AML-193 (cell line): ENCODE results near the gene HSP90AB1.

Source experiments
- DNase-seq, 2 experiments: peaks; one replicate each; lab custom pipeline; 2025; lab: John Stamatoyannopoulos, UW

HSP90AB1 gene

DNA sequence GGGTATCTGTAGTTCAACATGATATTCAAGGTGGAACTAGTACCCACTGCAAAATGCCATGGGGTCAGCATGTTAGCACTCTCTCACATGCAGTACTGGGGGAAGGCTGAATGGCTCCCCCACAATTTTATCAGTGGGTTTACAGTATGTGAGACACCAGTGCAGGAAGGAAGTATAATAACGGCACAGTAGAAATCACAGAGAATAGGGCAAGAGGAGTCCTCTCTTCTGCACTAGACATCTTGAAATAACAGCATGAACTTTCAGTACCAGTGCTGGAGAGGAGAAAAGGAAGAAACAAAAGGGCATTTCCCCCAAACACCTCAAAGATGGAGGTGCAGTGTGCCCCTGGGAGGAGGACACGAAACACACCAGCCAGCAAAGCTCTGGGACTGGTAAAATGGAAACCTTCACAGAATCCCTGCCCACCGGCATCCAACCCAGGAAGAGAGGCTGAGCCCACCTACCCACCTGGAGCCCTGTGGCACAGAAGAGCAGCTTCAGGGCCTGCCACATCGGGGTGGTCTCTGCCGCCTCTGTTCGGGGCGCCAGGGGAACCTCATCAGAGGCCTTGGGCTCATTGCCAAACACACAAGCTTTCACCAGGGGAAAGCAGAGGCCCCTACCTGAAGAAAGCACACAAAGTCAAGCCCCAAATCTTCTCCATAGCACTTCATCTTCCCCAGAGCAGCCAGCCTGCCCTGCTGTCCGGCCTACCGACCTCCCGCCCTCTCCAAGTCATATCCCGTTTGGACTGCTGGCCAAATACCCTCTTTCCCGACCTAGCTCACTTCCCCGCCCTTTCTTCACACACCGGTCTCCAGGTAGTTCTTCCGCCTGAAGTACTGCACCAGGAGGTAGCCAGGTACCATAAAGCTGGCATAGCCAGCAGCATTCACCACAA, 9.2 kb downstream of the HSP90AB1 start:
- no peak for DNase-seq

DNA sequence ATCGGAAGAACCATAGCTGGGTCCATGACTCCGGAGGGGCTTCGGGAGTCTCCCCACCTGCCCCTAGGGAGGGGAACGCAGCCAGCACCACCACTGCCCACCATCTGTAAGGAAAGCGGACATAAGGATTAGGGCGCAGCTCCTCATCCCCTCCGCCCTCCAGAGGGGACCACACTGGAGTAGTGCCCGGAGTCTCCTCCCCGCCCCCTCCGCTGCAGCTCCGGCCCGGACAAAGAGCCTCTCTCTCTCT, 9.8 kb downstream of the HSP90AB1 start:
- no peak for DNase-seq

- DNase-seq, result peak; percentile 80 to 84
These were observed 10.3 kb downstream of the HSP90AB1 start, which contains the start of gene SLC35B2 for GRCh38 chr6:44257025-44257752. SLC35B2 (minus strand) TSS chr6:44257528; CDS start chr6:44257410, 118 bp downstream.

- DNase-seq, result no peak
These were observed 10.9 kb downstream of the HSP90AB1 start for GRCh38 chr6:44257753-44258324.

- DNase-seq, result no peak
These were observed 11.5 kb downstream of the HSP90AB1 start for GRCh38 chr6:44258325-44258863.

DNA sequence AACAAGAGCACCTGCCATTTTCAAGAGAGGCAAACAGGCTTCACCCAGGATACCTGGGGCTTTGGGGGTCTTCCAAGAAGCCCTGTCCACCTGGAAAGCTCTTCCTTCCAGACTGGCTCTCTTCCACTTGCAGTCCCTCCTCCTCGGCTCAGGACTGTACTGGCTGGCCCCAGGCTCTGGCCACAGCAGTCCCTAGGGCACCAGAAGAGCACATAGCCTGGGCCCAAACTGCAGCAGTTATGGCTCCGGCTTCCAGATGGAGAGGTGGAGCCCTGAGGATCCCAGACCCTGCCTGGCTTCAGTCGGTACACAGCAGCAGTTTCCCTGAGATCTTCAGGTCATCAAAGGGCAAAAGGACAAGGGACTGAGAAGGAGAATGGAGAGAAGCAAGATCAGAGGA, 12.0 kb downstream of the HSP90AB1 start:
- no peak for DNase-seq

GRCh38 chr6:44260011-44260410, 13.1 kb downstream of the HSP90AB1 start:
- no peak for DNase-seq

DNA sequence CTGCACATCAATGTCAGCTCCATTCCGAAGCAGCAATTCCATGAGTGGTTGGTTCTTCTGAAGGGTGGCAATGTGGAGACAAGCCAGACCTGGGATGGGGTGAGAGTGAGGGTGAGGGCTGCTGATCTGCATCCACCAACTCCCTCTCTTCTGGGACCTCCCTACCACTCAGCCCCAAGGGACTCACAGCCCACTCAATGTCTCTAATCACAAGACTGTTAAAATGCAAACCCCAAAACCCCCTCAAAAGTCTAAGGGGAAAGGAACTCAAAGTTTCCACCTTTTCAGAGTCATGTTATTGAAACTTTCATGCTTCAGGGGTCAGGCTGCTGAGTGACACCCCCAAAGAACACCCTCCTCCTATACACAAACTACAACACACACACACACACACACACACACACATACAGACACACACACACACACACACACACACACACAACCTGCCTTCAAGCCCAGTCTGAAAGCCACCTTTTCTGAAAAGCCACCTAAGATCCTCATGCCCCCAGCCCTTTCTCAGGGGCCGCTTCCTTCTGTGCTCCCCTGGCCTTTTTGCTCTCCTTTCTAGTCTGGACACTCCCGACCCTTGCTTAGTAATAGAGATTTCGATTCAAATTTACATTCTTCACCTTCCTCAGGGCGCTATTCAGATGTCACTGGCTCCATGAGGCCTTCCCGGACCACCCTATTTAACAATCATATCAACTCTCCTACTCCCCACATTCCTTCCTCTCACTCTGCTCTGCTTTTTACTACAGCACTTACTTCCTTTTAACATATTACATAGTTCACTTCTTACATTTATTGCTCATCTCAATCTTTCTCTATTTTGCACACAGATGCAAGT, 13.8 kb downstream of the HSP90AB1 start:
- no peak for DNase-seq

DNA sequence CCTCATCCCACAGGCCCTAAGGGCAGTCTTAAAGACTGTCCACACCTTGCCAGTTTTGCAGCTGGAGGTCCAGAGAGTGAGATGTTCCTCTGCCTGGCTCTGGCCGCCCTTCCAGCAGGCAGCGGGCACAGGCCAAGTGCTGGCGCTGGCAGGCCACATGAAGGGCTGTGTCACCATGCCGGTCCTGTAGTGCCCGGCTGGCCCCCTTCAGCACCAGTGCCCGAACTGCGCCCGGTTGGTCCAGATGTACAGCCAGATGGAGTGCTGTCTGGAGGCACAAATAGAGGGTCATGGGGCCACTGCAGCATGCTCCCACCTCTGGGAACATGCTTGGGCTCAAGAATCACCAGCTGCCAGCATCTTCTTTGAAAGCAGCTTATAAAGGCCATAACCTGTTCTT, 14.7 kb downstream of the HSP90AB1 start:
- no peak for DNase-seq

DNA sequence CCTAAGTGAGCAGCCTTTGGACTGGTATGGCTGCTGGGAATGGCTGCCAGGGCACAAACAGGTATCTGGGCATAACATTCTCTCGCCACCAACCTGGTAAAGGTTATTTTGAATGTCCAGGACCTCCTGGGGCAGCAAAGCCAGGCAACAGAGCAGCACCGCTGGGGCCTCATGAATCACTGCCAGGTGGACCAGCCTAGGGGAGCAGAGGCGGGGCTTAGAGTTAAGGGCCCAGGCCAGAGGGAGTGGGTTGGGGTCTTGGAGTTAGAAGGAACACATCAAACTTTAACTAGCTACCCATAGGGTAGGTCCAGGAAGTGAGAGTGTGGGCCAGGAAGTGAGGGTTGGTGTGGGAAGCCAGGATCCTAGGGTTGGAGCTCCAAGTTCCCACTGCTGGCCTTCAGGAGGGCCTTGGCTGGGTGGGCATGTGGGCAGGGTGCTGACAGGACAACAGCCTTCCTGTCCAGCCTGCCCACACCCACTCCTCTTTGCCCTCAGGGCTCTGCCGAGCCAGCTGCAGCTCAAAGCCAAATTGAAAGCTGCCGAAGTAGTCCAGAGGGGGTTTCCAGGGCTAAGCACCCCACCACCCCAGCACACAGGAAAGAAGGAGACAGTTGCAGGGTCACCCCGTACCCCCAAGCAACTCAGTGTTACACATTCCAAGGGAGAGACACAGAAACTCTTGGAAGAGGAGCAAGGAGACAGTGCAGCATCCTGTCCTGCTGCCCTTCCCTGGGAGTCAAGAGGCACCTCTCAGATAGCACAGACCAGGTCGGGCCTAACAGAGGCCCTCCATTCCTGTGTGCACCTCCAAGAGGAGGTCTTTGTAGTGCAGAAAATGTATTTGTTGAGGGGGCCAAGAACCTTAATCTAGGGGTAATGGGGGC, 15.8 kb downstream of the HSP90AB1 start:
- no peak for DNase-seq

- no peak for DNase-seq
These were observed 16.6 kb downstream of the HSP90AB1 start for GRCh38 chr6:44263354-44264100.

DNA sequence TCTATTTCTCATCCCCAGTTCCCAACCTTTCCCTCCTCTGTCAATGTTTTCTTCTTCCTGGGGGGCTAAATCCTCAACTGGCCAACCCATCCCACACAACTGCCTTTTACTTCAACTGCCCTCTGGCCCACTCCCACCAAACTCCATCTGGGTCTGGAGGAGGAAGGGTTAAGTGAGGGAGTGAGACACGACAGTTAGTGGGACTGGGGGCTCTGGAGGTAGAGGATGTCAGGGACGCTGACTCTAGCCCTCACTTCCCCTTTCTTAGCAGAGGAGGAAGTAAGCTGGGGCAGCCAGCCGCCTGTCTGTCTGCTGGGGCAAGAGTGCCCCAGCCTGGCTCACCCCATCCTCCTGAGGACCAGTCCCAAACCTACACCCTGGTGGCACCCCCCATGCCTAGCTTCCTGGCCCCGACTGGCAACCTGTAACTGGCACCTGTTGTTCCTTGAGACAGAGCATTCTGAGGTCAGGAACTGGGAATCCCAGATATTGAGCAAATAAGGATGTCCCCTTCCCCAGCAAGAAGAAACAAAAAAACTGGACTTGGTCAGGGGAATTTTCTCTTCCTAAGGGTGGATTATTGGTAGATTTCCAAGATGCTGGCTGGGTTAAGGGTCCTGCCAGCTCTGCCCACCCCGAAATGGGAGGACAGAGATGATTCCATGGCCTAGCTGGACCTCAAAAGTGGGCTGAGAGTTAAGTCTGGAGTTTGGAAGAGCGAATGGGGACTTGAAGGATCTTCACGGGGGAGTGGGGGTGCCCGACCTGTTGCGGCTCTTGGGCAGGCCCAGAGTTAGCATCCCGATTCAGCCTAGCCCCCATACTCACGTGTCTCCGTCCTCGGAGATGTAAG, 17.5 kb downstream of the HSP90AB1 start:
- DNase-seq, result peak; percentile 96 to 97

GRCh38 chr6:44265007-44265721, 18.3 kb downstream of the HSP90AB1 start, which contains the start of gene NFKBIE:
NFKBIE (minus strand) TSS chr6:44265551; CDS start chr6:44265346, 205 bp downstream.
- DNase-seq, result peak; percentile 63 to 72

GRCh38 chr6:44265722-44266233, 18.9 kb downstream of the HSP90AB1 start:
- DNase-seq, result no peak

GRCh38 chr6:44266347-44266746, 19.4 kb downstream of the HSP90AB1 start:
- DNase-seq, result no peak

DNA sequence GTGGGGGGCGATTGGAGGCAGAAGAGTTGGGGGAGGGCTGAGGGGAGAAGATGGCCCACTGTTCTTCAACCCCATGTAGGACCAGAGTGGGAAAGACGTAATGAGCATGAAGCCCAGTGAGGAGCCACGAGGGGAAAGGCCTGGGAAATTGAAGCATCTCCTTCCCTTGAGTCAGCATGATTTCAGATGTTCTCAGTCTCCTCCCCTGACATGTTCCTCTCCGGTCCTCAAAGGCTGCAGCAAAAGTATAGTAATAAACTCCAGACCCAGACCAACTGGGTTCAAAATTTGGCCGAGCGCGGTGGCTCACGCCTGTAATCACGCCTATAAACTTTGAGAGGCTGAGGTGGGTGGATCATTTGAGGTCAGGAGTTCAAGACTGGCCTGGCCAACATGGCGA, 20.4 kb downstream of the HSP90AB1 start:
- no peak for DNase-seq

- peak; percentile 32 to 44 for DNase-seq
These were observed 21.3 kb downstream of the HSP90AB1 start for GRCh38 chr6:44268095-44268628.
